Retinal pigment epithelial cell (primary cell): ENCODE results near the gene ZNF618.

Experiments used
- DNase-seq: peaks from one replicate; pipeline ENCODE4 v3.0.0-alpha.2; 2010; ENCODE audit warnings: low read depth
- H3K4me3 ChIP-seq: 2 replicates; pipeline ENCODE4 v1.5.1; 2011; ENCODE audit warnings: mild to moderate bottlenecking, low read length, control low read depth, moderate library complexity
- TF ChIP-seq, protein P1 (sequence below): conservative IDR thresholded peaks from 2 replicates; pipeline ENCODE4 v1.5.1; 2011; ENCODE audit warnings: low read depth, low read length, control low read depth, inconsistent platforms

ZNF618 gene

DNA sequence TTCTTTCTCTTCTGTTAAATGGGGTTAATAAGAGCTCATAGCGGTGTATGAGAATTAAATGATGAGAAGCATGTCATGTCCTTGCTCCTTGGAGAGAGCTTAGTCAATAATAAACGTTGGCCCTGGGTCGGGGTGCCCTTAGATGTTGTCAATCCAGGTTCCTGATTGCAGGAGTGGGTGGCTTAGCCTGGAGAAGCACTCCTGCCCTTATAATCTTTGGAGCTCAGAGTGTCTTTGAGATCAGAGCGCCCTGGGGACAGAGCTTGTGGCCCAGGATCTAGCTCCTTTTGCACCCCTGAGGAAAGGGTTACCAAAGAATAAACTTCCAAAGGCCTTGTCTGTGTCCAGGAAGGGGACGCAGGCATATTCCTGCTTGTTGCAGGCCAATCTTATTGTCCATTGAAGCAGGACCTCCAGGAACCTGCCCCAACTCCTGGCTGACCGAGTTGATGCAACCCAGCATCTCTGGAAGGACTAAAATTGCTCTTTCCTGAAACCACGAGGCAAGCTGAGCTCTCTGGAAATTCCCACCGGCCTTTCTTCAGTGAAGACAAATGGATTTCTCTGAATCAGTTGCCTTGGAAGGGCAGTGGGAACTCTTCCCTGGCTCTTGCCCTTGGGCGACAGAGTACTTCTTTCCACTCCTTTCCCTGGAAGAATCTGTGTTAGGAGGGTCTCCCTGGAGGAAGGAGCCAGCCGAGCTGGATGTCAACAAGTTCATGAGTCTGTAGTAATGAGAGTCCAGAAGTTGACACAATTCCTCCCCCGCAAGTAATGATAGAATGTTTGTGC, 208.4 kb downstream of the ZNF618 start:
- no peak for DNase-seq
- H3K4me3 ChIP-seq: no peak overlapping the region
- TF ChIP-seq, protein P1, sequence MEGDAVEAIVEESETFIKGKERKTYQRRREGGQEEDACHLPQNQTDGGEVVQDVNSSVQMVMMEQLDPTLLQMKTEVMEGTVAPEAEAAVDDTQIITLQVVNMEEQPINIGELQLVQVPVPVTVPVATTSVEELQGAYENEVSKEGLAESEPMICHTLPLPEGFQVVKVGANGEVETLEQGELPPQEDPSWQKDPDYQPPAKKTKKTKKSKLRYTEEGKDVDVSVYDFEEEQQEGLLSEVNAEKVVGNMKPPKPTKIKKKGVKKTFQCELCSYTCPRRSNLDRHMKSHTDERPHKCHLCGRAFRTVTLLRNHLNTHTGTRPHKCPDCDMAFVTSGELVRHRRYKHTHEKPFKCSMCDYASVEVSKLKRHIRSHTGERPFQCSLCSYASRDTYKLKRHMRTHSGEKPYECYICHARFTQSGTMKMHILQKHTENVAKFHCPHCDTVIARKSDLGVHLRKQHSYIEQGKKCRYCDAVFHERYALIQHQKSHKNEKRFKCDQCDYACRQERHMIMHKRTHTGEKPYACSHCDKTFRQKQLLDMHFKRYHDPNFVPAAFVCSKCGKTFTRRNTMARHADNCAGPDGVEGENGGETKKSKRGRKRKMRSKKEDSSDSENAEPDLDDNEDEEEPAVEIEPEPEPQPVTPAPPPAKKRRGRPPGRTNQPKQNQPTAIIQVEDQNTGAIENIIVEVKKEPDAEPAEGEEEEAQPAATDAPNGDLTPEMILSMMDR: no peak

DNA sequence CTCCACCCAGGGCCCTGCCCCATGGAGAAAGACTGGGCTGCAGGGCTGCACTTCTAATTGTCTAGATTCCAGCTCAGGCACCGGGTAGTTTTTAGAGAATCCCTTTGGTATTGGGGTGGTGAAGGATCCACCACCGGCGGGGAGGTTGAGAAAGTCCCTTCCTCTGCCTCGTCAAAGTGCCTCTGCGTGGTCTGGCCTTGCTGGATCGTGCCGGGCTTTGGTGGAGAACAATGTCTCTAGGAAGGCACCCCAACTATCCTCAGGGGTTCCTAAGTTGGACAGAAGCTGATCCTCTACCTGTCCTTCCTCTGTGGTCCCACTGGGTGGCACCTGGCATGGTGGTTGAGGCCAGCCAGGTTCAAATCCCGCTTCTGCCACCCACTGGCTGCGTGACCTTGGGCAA, 209.3 kb downstream of the ZNF618 start:
- no peak for DNase-seq
- H3K4me3 ChIP-seq: no peak overlapping the region
- TF ChIP-seq, protein P1: no peak

DNA sequence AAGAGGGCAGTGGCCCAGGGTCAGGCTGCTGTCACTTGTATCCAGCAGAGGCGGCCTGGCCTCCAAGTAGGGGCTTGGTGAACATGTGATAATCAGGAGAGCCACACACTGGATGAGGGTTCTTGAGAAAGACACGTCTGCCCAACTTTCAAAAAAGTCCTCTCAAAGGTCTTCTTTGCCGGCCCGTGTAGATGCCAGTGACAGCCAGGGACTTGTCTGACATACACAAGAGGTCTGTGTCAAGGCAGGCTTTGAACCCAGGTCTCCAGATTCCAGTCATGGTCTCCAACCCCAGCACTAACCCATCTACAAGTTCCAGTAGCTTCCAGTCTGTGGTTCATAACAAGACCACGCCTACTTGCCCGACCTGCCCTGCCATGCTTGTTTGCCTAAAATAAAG, 209.9 kb downstream of the ZNF618 start:
- DNase-seq: no peak
- H3K4me3 ChIP-seq: no peak overlapping the region
- TF ChIP-seq, protein P1: no peak

DNA sequence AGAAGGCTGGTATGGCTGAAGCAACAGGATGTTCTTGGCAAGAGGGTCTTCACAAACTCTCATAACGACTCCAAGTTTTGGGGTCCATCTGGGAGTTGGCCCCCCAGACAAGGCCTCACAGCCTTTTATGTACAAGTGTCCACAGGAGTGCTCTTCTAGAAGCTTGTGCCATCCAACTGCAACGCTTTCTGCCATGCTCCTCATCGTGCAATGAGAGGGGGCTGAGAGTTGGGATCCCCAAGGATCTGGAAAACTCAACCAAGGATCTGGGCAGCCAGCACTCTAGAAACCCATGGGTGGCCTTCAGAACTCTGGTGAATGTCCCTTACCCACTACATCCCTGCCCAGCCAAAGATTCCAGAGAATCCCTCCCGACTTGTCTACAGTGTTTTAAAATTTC, 210.5 kb downstream of the ZNF618 start:
- H3K4me3 ChIP-seq: no peak overlapping the region
- DNase-seq: no peak
- TF ChIP-seq, protein P1: no peak

DNA sequence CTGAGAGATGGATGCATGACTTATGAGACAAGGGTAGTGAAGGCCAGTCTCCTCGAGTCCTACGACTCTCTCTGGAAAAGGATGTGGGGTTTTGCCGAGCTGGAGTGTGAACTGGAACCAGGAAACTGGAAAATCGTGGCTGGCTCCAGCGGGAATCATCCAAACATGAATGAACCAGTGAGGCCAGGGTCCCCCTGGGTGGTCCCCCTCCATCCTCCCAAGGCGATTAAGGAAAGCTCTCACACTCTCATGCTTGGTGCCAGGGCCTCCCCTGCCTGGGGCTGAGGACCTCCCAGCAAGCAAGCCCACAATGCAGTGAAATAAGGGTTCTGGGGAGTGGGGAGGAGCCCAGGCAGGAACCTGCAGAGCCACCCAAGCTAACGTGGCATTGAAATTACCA, 211.6 kb downstream of the ZNF618 start:
- H3K4me3 ChIP-seq: no peak overlapping the region
- DNase-seq: no peak
- TF ChIP-seq, protein P1: no peak

DNA sequence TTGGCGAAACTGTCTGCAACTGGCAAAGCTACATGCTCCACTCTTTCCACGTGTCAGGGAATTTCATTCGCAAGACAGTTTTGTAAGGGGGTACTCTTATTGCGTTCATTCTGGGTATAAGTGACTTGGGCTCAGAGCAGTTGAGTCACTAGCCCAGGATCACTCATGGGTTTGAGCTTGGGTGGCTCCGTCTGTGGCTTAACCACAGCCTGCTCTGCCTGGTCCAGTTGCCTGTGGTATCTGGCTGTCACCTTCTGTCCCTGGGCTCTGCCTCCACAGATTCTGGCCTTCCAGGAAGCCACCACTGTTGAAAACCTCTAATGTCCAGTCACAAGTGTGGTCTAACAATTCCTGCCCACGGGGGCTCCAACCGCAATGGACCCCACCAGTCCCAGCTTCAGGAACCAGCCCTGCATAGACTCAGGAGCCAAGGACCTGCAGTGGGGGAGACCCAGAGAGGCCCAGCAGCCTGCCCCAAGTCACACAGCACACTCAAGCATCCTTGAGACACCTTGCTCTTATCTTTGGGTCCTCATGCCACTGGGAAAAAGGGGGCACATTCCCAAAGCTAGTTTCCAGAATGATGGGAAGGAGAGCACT, 212.6 kb downstream of the ZNF618 start:
- no peak for DNase-seq
- H3K4me3 ChIP-seq: no peak overlapping the region
- TF ChIP-seq, protein P1: no peak
